ENCODE data around the gene FREM3.
"Not testable (repeated sequence)": the region's sequence is repeated elsewhere in the genome, so short reads cannot be mapped to it uniquely, and the experiment has no call there.

DNA sequence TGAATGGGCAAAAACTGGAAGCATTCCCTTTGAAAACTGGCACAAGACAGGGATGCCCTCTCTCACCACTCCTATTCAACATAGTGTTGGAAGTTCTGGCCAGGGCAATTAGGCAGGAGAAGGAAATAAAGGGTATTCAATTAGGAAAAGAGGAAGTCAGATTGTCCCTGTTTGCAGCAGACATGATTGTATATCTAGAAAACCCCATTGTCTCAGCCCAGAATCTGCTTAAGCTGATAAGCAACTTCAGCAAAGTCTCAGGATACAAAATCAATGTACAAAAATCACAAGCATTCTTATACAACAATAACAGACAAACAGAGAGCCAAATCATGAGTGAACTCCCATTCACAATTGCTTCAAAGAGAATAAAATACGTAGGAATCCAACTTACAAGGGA is 18.3 kb upstream of the FREM3 start:
- TF ChIP-seq, protein P1, sequence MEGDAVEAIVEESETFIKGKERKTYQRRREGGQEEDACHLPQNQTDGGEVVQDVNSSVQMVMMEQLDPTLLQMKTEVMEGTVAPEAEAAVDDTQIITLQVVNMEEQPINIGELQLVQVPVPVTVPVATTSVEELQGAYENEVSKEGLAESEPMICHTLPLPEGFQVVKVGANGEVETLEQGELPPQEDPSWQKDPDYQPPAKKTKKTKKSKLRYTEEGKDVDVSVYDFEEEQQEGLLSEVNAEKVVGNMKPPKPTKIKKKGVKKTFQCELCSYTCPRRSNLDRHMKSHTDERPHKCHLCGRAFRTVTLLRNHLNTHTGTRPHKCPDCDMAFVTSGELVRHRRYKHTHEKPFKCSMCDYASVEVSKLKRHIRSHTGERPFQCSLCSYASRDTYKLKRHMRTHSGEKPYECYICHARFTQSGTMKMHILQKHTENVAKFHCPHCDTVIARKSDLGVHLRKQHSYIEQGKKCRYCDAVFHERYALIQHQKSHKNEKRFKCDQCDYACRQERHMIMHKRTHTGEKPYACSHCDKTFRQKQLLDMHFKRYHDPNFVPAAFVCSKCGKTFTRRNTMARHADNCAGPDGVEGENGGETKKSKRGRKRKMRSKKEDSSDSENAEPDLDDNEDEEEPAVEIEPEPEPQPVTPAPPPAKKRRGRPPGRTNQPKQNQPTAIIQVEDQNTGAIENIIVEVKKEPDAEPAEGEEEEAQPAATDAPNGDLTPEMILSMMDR (IDR thresholded peaks at IDR 0.05): not testable (repeated sequence)
- TF ChIP-seq POLR2A (IDR thresholded peaks at IDR 0.05): not testable (repeated sequence)

Data from lower leg skin (tissue), 3 donors.